Gastroesophageal sphincter (tissue), 4 donors: Measurements from ENCODE around the gene MTERF4. TPM values are rescaled to one million over a fixed set of nuclear protein-coding genes. Genes with fewer than 3 reads are reported as not detected.

ENCODE experiments used
- ATAC-seq: fragments of 150-250 bp; one replicate; pipeline ENCODE4 v1.9.1; 2016; ENCODE audit warnings: mild to moderate bottlenecking, moderate library complexity
- H3K27ac ChIP-seq, 4 donors: fragments of 200-600 bp; sonication (generic) in 3 of 4; 1 replicate in 3 of 4; 2 replicates in 1 of 4; pipeline ENCODE4 v1.5.1; 2016 to 2019
- H3K27me3 ChIP-seq: fragments of 200-600 bp; sonication (generic); one replicate; pipeline ENCODE4 v1.5.1; 2019
- H3K36me3 ChIP-seq, 2 donors: fragments of 200-600 bp; sonication (generic); one replicate each; pipeline ENCODE4 v1.5.1; 2019; ENCODE audit warnings: control low read depth in 1 of 2
- H3K4me1 ChIP-seq, 3 donors: fragments of 200-600 bp; sonication (generic); 1 replicate in 2 of 3; 2 replicates in 1 of 3; pipeline ENCODE4 v1.5.1; 2016 to 2019; ENCODE audit warnings: control low read depth in 2 of 3
- H3K4me3 ChIP-seq, 2 donors: fragments of 200-600 bp; sonication (generic); one replicate each; pipeline ENCODE4 v1.5.1; 2019; ENCODE audit warnings: mild to moderate bottlenecking in 1 of 2, moderate library complexity in 1 of 2
- H3K9me3 ChIP-seq, 3 donors: fragments of 200-600 bp; sonication (generic); one replicate each; pipeline ENCODE4 v1.5.1; 2017 to 2019; ENCODE audit warnings: control low read depth in 2 of 3
- CTCF ChIP-seq, 4 experiments: fragments of 200-600 bp in 2 of 4; fragments of 450-650 bp in 2 of 4; sonication (generic) in 1 of 4; IDR thresholded peaks; one replicate each; pipeline ENCODE4 v1.5.1; 2017 to 2019; ENCODE audit warnings: antibody characterized with exemption in 4 of 4, mild to moderate bottlenecking in 2 of 4, moderate library complexity in 2 of 4
- EP300 ChIP-seq: sonication (generic); formaldehyde crosslinking; IDR thresholded peaks from one replicate; pipeline ENCODE4 v1.6.1; 2017; ENCODE audit warnings: antibody characterized with exemption, mild to moderate bottlenecking
- POLR2A ChIP-seq, 2 donors: fragments of 450-650 bp; IDR thresholded peaks; one replicate each; pipeline ENCODE4 v1.6.1; 2017; ENCODE audit warnings: antibody characterized with exemption in 2 of 2, mild to moderate bottlenecking in 2 of 2, moderate library complexity in 1 of 2
- POLR2AphosphoS5 ChIP-seq: sonication (generic); formaldehyde crosslinking; IDR thresholded peaks from one replicate; pipeline ENCODE4 v1.6.1; 2017; ENCODE audit warnings: antibody characterized with exemption
- WGBS, 2 donors: methylation state at CpG; one replicate each; pipeline ENCODE4 v1.1.5; 2018; ENCODE audit warnings: low coverage in 1 of 2; 5-methylcytosine and 5-hydroxymethylcytosine counted together
- total RNA-seq, 4 donors: library from RNA; depleted of rRNA; stranded (reverse); fragments of >200 nt; gene quantifications; one replicate each; pipeline ENCODE4 v1.1.0, GENCODE V29; 2016

Gene MTERF4
- total RNA-seq, 4 donors from 2014 or later, result 27.1 to 33.0 (median 32.1) TPM

DNA sequence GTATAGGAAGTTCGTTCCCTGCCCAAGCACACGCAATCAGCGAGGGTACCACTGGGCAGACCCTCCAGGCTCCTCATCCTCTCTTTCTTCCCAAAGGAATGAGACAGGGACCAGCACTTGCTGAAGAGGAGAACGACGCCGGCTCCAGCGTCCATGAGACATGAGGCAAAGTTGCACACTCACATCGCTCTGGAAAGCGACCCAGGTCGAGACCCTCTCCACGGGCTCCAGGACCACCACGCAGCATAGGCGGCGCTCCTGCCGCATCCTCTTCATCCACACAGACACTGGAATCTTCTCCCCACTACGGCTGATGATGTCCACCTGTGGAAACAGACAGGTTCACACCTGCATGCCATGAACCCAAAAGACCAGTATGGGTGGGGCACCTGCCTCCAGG lies 36.4 kb upstream of the MTERF4 start:
- Histone ChIP-seq H3K27ac (no peak overlapping the region), H3K4me3 (no peak overlapping the region), H3K4me1 (no peaks in the 10 kb centered on the region), H3K36me3 (peaks cover 0 to 43% of the 10 kb centered on the region in 2 donors), H3K27me3 (no peaks in the 10 kb centered on the region), H3K9me3 (no peaks in the 10 kb centered on the region)
- ATAC-seq, result no peak
- WGBS, 2 donors, result 85 to 100% methylated on average over 1 to 7 of the region's 16 CpGs
- TF ChIP-seq CTCF (IDR thresholded peaks at IDR 0.05), result no peak
- no peak for TF ChIP-seq POLR2A (IDR thresholded peaks at IDR 0.05)
- TF ChIP-seq EP300, result no peak
- TF ChIP-seq POLR2AphosphoS5, result no peak

DNA sequence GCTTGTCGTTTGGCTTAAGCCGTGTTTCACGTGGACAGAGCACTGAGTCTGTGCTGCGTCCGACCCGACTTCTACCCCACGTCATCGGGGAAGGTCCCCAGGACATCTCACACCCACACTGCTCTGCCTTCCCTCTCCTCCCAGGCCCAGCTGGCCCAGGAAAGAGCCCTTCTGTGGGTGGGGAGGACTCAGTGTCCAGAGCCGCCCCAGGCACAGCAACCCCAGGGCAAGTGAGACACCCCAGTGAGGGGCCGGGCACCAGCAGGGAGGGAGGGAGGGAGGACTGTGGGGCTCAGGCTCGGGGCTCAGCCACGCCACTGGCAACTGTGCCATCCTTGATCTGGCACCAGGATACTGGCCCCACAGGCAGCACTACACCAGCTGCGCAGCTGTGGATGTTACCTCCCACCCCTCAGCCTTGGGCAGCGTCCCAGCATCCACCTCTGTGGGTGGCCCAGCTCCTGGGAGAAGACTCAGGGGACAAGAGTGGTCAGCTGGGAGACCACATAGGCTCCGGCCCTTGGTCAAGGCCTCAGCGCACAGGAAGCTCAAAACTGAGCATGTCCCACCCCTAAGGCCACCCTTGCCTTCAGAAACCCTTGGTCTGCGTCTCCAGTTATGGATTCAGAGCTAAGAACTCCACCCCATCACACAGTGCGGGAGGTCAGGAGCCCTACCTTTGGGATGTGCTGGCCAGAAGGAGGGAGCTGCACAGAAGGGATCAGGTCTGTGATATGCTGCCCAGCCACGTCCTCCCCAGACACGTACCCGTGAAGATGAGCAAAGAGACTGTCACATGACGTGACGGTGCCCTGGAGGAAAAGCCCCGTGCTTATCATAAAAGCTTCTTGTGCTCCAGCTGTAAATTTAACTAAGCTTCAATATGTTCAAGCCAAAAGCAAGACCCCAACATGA lies 35.4 kb upstream of the MTERF4 start:
- no peaks in the 10 kb centered on the region for H3K4me1 ChIP-seq
- H3K27me3 ChIP-seq, result no peaks in the 10 kb centered on the region
- TF ChIP-seq POLR2A (IDR thresholded peaks at IDR 0.05) (no peak), EP300 (no peak), CTCF (IDR thresholded peaks at IDR 0.05) (no peak), POLR2AphosphoS5 (no peak)
- H3K9me3 ChIP-seq, result no peaks in the 10 kb centered on the region
- 90% methylated on average over 5 of the region's 24 CpGs; no CpG with 5 or more reads in 1 of the 2 donors for WGBS, 2 donors
- H3K4me3 ChIP-seq, result no peak overlapping the region
- ATAC-seq, result no peak
- no peak overlapping the region for H3K27ac ChIP-seq
- H3K36me3 ChIP-seq, result peaks cover 0 to 41% of the 10 kb centered on the region in 2 donors

- TF ChIP-seq POLR2AphosphoS5, result no peak
- TF ChIP-seq CTCF (IDR thresholded peaks at IDR 0.05), result no peak
- no peak for TF ChIP-seq POLR2A (IDR thresholded peaks at IDR 0.05)
- no peak for TF ChIP-seq EP300
- no peaks in the 10 kb centered on the region for H3K4me1 ChIP-seq
Measured at GRCh38 chr2:241136661-241137260, 34.7 kb upstream of the MTERF4 start.

DNA sequence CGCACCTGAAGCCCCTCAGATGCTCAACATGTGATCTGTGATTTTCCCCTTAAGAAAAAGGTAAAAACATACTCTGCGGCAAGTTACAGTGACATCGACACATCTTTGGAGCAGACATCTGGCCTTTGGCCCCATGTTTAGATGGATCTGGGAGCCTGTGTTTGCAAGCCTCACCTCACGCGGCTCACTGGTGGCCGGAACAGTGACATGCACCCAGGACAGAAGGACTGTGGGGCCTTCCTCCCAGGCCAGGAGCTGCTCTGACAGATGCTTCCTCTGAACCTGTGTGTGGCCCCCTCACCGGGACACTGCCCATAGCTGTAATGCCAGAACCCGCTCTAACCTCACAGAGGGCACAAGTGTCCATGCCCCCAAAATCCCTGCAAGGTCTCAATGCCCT lies 34.1 kb upstream of the MTERF4 start:
- ATAC-seq, result no peak
- Histone ChIP-seq H3K9me3 (no peaks in the 10 kb centered on the region), H3K36me3 (peaks cover 0 to 36% of the 10 kb centered on the region in 2 donors), H3K4me3 (no peak overlapping the region), H3K27ac (no peak overlapping the region), H3K4me1 (no peaks in the 10 kb centered on the region), H3K27me3 (no peaks in the 10 kb centered on the region)
- WGBS, 2 donors, result 60% methylated on average over 1 of the region's 8 CpGs; no CpG with 5 or more reads in 1 of the 2 donors
- TF ChIP-seq EP300 (no peak), CTCF (IDR thresholded peaks at IDR 0.05) (no peak), POLR2A (IDR thresholded peaks at IDR 0.05) (no peak), POLR2AphosphoS5 (no peak)

More at GRCh38 chr2:241136661-241137260, 34.7 kb upstream of the MTERF4 start:
- H3K4me3 ChIP-seq, result no peak overlapping the region
- no peak overlapping the region for H3K27ac ChIP-seq
- peaks cover 0 to 36% of the 10 kb centered on the region in 2 donors for H3K36me3 ChIP-seq
- H3K27me3 ChIP-seq, result no peaks in the 10 kb centered on the region
- no peaks in the 10 kb centered on the region for H3K9me3 ChIP-seq
- ATAC-seq, result no peak
- 92% methylated on average over 4 of the region's 25 CpGs; no CpG with 5 or more reads in 1 of the 2 donors for WGBS, 2 donors
